NB4 (cell line): ENCODE data around the gene CD70.

Experiments
- POLR2A ChIP-seq: IDR thresholded peaks from 2 replicates; pipeline ENCODE4 v1.6.1; 2011; ENCODE audit warnings: mild to moderate bottlenecking; ENCODE audit not compliant: insufficient read length; ENCODE audit errors: extremely low read depth
- TF ChIP-seq, protein P1 (sequence below): IDR thresholded peaks from one replicate; pipeline ENCODE4 v1.5.1; 2012; ENCODE audit warnings: low read depth, low read length

DNA sequence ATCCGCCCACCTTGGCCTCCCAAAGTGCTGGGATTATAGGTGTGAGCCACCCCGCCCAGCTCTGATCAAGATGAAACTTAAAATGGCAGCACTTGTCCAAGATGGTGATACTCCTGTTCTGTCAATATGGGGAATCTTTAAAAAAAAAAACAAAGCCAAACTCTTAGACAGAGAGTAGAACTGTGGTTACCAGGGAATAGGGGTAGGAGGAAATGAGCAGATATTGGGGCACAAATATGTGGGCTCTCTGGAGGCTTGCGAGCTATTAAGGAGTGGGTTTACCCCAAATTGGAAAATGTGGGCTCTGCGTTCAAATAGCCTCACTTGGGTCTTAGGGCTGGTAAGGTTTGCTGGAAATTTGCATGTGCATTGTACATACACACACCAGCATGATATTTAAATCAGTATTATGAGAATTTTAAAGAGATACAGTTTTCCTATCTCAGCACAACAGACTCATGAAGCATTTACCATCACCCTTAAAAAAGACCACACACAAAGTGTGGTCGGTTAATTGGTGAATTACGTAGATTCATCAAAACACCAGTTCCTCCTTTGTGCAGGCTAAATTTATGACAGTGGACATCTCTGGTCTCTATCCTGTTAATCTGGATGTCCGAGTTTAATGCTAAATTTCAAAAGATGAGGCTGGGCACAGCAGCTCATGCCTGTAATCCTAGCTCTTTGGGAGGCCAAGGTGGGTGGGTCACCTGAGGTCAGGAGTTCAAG, 11.3 kb downstream of the CD70 start:
- TF ChIP-seq POLR2A, result no peak
- TF ChIP-seq, protein P1, sequence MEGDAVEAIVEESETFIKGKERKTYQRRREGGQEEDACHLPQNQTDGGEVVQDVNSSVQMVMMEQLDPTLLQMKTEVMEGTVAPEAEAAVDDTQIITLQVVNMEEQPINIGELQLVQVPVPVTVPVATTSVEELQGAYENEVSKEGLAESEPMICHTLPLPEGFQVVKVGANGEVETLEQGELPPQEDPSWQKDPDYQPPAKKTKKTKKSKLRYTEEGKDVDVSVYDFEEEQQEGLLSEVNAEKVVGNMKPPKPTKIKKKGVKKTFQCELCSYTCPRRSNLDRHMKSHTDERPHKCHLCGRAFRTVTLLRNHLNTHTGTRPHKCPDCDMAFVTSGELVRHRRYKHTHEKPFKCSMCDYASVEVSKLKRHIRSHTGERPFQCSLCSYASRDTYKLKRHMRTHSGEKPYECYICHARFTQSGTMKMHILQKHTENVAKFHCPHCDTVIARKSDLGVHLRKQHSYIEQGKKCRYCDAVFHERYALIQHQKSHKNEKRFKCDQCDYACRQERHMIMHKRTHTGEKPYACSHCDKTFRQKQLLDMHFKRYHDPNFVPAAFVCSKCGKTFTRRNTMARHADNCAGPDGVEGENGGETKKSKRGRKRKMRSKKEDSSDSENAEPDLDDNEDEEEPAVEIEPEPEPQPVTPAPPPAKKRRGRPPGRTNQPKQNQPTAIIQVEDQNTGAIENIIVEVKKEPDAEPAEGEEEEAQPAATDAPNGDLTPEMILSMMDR, result no peak
